Cardiac muscle cell (in vitro differentiated cells and primary cell): ENCODE results near the gene CHM. TPM values are rescaled to one million over a fixed set of nuclear protein-coding genes. Genes with fewer than 3 reads are reported as not detected.
A peak's percentile ranks its signal among the peaks of the same experiment; 100 is the strongest.

Experiments used
- DNase-seq, 2 donors: peaks; one replicate each; pipeline versions ENCODE4 v3.0.0 to v3.0.0-alpha.2; 2010 to 2017; ENCODE audit warnings: low read depth in 1 of 2, low spot score in 1 of 2
- H3K27ac ChIP-seq: fragments of 200-600 bp; sonication (generic); 2 replicates; pipeline ENCODE4 v1.5.1; 2016
- H3K27me3 ChIP-seq: fragments of 200-600 bp; sonication (generic); 2 replicates; pipeline ENCODE4 v1.6.0; 2016; ENCODE audit warnings: control low read depth
- H3K36me3 ChIP-seq: fragments of 200-600 bp; sonication (generic); 2 replicates; pipeline ENCODE4 v1.5.1; 2016; ENCODE audit warnings: control low read depth
- H3K4me1 ChIP-seq: fragments of 200-600 bp; sonication (generic); 2 replicates; pipeline ENCODE4 v1.8.1; 2017; ENCODE audit warnings: low read depth, mild to moderate bottlenecking, mixed run types
- H3K4me3 ChIP-seq: fragments of 200-600 bp; sonication (generic); 2 replicates; pipeline ENCODE4 v1.5.1; 2016; ENCODE audit warnings: mild to moderate bottlenecking
- H3K9me3 ChIP-seq: fragments of 200-600 bp; sonication (generic); 2 replicates; pipeline ENCODE4 v1.5.1; 2017; ENCODE audit warnings: low read depth, mild to moderate bottlenecking, control low read depth
- CTCF ChIP-seq: IDR thresholded peaks from 2 replicates; pipeline ENCODE4 v1.5.1; 2012; ENCODE audit warnings: low read depth, mild to moderate bottlenecking, low read length
- polyA plus RNA-seq: library from polyadenylated mRNA; unstranded; fragments of >200 nt; fragmentation: Nextera tagmentation; extraction: Ambion mirVana; gene quantifications from 2 replicates; pipeline ENCODE4 v1.2.1, GENCODE V29; 2016
- total RNA-seq: library from RNA; depleted of rRNA; stranded (reverse); fragments of >200 nt; gene quantifications from 2 replicates; pipeline ENCODE4 v1.2.3, GENCODE V29; 2016

CHM gene
- total and polyA plus RNA-seq, 2 experiments from 2014 or later, result 8.7 to 12.4 TPM

- Histone ChIP-seq H3K27ac (no peak overlapping the region), H3K4me3 (no peak overlapping the region), H3K9me3 (peaks cover 2% of the 10 kb centered on the region), H3K4me1 (no peaks in the 10 kb centered on the region), H3K36me3 (no peaks in the 10 kb centered on the region), H3K27me3 (no peaks in the 10 kb centered on the region)
- no peak for DNase-seq
- no peak for TF ChIP-seq CTCF
Observed at GRCh38 chrX:85995641-85996040, 51.7 kb downstream of the CHM start.

- H3K36me3 ChIP-seq, result no peaks in the 10 kb centered on the region
- H3K9me3 ChIP-seq, result peaks cover 2% of the 10 kb centered on the region
- no peaks in the 10 kb centered on the region for H3K27me3 ChIP-seq
- H3K4me3 ChIP-seq, result no peak overlapping the region
- H3K27ac ChIP-seq, result no peak overlapping the region
- DNase-seq, result peak in 1 of 2 donors; percentile 2
- no peaks in the 10 kb centered on the region for H3K4me1 ChIP-seq
- no peak for TF ChIP-seq CTCF
Observed at GRCh38 chrX:85994797-85995196, 52.6 kb downstream of the CHM start.

DNA sequence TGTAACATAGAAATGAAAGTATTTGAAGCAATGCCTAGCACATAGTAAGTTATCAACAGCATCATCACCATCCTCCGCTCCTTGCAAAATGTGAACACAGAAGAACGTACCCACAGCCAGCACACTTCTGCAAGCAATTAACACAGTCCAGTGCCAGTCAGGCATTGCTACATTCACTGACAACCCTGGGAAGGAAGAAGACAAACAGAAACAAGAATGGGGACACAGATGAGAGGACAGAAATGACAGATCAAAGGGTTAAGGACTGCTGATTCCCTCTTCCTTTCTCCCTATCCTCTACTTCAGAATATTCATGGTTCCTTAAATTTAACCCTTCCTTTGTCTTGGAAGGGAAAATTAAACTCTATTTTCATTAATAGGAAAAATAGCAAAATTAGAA is 53.1 kb downstream of the CHM start:
- no peak overlapping the region for H3K27ac ChIP-seq
- H3K27me3 ChIP-seq, result no peaks in the 10 kb centered on the region
- H3K4me3 ChIP-seq, result no peak overlapping the region
- DNase-seq, result no peak
- no peaks in the 10 kb centered on the region for H3K4me1 ChIP-seq
- TF ChIP-seq CTCF, result no peak
- H3K9me3 ChIP-seq, result peaks cover 2% of the 10 kb centered on the region
- no peaks in the 10 kb centered on the region for H3K36me3 ChIP-seq

- H3K36me3 ChIP-seq, result no peaks in the 10 kb centered on the region
- TF ChIP-seq CTCF, result no peak
- DNase-seq, result peak in 1 of 2 donors; percentile 3
- no peak overlapping the region for H3K4me3 ChIP-seq
- peaks cover 2% of the 10 kb centered on the region for H3K9me3 ChIP-seq
- H3K27ac ChIP-seq, result no peak overlapping the region
- H3K27me3 ChIP-seq, result no peaks in the 10 kb centered on the region
- H3K4me1 ChIP-seq, result no peaks in the 10 kb centered on the region
Observed at GRCh38 chrX:85993539-85994197, 53.7 kb downstream of the CHM start.

- H3K4me3 ChIP-seq, result no peak overlapping the region
- peak in 1 of 2 donors; percentile 29 for DNase-seq
- H3K36me3 ChIP-seq, result no peaks in the 10 kb centered on the region
- H3K27ac ChIP-seq, result no peak overlapping the region
- H3K4me1 ChIP-seq, result no peaks in the 10 kb centered on the region
- TF ChIP-seq CTCF, result no peak
- H3K9me3 ChIP-seq, result no peaks in the 10 kb centered on the region
- no peaks in the 10 kb centered on the region for H3K27me3 ChIP-seq
Observed at GRCh38 chrX:85992811-85993229, 54.5 kb downstream of the CHM start.
